Omental fat pad (tissue), 4 donors: ENCODE results near the gene PROSER2. TPM values are rescaled to one million over a fixed set of nuclear protein-coding genes. Genes with fewer than 3 reads are reported as not detected.
A peak's percentile ranks its signal among the peaks of the same experiment; 100 is the strongest.

Experiments
- ATAC-seq: fragments of 150-250 bp; one replicate; pipeline ENCODE4 v1.9.1; 2016; ENCODE audit warnings: mild to moderate bottlenecking, moderate library complexity; ENCODE audit not compliant: low FRiP score
- DNase-seq: peaks from one replicate; pipeline ENCODE4 v3.0.0-alpha.2; 2019; ENCODE audit warnings: low spot score
- CTCF ChIP-seq, 3 donors: fragments of 450-650 bp; IDR thresholded peaks; one replicate each; pipeline ENCODE4 v1.5.1; 2016 to 2017; ENCODE audit warnings: antibody characterized with exemption in 3 of 3, mild to moderate bottlenecking in 3 of 3, moderate library complexity in 2 of 3
- total RNA-seq, 4 donors: library from RNA; depleted of rRNA; stranded (reverse); fragments of >200 nt; gene quantifications; one replicate each; pipeline ENCODE4 v1.1.0, GENCODE V29; 2016

PROSER2 gene
- total RNA-seq, 4 donors from 2014 or later, result 1.1 to 8.2 (median 6.3) TPM

- ATAC-seq (no peak), DNase-seq (no peak)
- no peak for TF ChIP-seq CTCF (IDR thresholded peaks at IDR 0.05)
These were observed 39.6 kb upstream of the PROSER2 start for GRCh38 chr10:11783558-11783865.

- no peak for DNase-seq
- TF ChIP-seq CTCF (IDR thresholded peaks at IDR 0.05), result no peak
These were observed 35.8 kb upstream of the PROSER2 start for GRCh38 chr10:11787374-11787773.

GRCh38 chr10:11787846-11788245 is 35.3 kb upstream of the PROSER2 start:
- DNase-seq (no peak), ATAC-seq (no peak)
- TF ChIP-seq CTCF (IDR thresholded peaks at IDR 0.05), result no peak

More at GRCh38 chr10:11787374-11787773, 35.8 kb upstream of the PROSER2 start:
- no peak for ATAC-seq

- ATAC-seq (no peak), DNase-seq (no peak)
- no peak for TF ChIP-seq CTCF (IDR thresholded peaks at IDR 0.05)
These were observed 33.9 kb upstream of the PROSER2 start for GRCh38 chr10:11789306-11789705.

- TF ChIP-seq CTCF (IDR thresholded peaks at IDR 0.05), result no peak
- DNase-seq, result no peak
- no peak for ATAC-seq
These were observed 33.2 kb upstream of the PROSER2 start for GRCh38 chr10:11789956-11790355.

GRCh38 chr10:11793762-11794479 is 29.2 kb upstream of the PROSER2 start:
- peak; percentile 23 for ATAC-seq
- no peak for DNase-seq
- no peak for TF ChIP-seq CTCF (IDR thresholded peaks at IDR 0.05)

- no peak for ATAC-seq
- DNase-seq, result no peak
- no peak for TF ChIP-seq CTCF (IDR thresholded peaks at IDR 0.05)
These were observed 28.6 kb upstream of the PROSER2 start for GRCh38 chr10:11794566-11794965.
